Smooth muscle cell of the pulmonary artery (primary cell): ENCODE data around the gene OR7G2. TPM values are rescaled to one million over a fixed set of nuclear protein-coding genes. Genes with fewer than 3 reads are reported as not detected.

ENCODE experiments used
- total RNA-seq: library from RNA; depleted of rRNA; stranded (reverse); fragments of >200 nt; gene quantifications from 2 replicates; pipeline ENCODE4 v1.2.3, GENCODE V29; 2014

The OR7G2 gene
- total RNA-seq: not detected in 2 replicates

DNA sequence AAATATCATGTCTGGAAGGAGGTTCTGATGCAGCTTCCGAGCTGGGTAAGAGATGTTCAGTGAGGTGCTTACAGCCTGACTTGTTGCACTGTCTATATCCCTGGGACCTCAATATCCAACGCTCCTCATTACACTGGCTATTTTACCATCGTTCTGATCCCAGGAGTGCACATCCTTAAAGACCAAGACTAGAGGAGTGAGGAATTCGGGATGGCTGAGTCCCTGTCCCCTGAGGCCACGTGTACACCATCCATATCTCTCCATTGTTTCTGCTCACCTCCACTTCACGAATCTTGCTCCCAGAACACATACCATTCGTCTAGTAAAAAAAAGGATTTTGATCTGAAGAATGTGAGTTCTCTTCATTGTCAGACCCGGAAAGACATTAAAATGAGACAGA, at the start of gene OR7G2:
Gene OR7G2, minus strand, starts transcription at position 101 of the 400 bp plus-strand sequence. CDS start 4,232 bp downstream, outside the sequence.

DNA sequence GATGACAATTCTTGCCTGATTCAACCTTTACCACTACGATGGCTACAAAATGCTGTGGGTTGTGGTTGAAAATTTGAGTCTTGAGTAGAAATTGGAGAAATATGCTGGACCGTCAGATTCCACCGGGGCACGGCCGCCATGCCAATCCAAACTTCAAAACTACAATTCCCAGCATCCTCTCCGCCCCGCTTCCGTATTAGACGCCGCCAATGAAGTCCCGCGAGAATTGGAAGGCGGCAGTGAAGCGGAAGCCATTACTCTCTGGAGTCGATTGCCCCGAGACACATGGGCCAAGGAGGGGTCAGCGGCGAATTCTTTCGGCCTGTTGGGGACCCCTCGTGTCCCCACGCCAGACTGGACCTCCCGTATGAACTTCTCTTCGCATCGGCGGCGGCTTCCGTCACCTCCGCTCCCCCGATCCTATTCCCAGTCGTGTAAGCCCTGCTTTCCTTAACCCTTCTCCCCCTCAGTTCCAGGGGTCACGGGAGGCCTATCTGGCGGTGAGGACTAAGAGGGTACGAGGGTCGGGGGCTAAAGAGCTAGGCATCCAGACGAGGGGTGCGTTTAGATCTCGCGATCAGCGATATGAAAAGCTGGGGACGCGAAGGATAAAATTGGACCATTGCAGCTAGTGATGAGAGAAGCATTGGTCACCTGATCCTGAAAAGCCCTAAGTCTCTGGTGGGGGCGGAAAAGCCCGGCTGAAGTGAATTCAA, 33.0 kb upstream of the OR7G2 start, which contains the start of gene ZNF317:
Gene ZNF317, plus strand, starts transcription at position 239 of the 716 bp plus-strand sequence. CDS start 15,620 bp downstream, outside the sequence.

DNA sequence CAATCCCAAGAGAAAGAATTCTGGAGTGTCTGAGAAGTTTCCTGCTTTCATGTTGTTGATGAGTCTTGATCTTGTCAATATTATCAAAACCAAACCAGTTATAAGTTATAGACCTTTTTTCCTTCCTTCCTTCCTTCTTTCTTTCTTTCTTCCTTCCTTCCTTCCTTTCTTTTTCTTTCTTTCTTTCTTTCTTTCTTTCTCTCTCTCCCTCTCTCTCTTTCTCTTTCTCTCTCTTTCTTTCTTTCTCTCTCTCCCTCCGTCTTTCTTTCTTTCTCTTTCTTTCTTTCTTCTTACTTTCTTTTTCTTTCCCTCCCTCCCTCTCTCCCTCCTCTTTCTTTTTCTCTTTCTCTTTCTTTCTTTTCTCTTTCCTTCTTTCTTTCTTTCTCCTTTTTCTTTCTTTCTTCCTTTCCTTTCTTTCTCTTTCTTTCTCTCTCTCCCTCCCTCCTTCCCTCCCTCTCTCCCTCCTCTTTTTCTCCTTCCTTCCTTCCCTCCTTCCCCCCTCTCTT, 19.7 kb upstream of the OR7G2 start, which contains the start of gene OR7G3:
Gene OR7G3, minus strand, starts transcription at position 51 of the 506 bp plus-strand sequence. Its CDS starts 0 bp downstream, at position 51.

DNA sequence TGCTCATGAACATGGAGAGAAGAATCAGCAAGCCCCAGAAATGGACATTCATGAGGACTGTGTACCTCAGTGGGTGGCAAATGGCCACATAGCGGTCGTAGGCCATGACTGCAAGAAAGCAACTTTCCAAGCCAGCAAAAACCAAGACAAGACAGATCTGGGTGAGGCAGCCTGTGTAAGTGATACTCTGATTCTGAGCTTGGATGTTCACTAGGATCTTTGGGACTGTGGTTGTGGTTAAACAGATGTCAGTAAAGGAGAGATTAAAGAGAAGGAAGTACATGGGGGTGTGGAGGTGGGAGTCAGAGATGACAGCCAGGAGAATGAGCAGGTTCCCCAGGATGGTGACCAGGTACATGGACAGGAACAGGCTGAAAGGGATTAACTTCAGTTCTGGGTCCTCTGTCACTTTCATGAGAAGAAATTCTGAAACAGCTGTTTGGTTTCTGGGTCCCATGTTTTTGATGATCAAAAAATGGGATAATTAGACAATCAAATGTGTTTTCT, 8.1 kb upstream of the OR7G2 start, which contains the start of gene OR7G1:
Gene OR7G1, minus strand, starts transcription at position 457 of the 507 bp plus-strand sequence. Its CDS starts 0 bp downstream, at position 457.

DNA sequence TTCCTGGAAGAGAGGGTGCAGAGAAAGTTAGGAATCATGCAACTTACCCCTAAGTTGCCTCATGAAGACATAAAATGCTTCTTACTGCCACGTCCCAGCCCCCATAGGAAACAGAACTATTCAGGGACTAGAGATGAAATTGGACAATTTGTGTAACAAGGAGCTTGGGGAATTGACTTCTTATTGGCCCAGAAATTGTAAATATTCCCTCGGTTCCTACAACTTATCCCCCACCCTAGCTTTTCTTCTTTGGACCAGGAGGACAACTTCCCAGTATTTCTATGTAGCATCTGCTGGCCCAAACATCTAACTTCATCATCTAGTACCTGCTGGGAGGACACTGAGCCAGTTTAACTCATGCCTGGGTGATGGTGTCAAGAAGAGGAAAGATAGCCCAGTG, 20.5 kb downstream of the OR7G2 start, which contains the start of gene OR1M1:
Gene OR1M1, plus strand, starts transcription at position 301 of the 400 bp plus-strand sequence. CDS start 6,184 bp downstream, outside the sequence.

Other genes with a start within 250 kb of the OR7G2 start
- gene MUC16, start 97.1 kb downstream of the OR7G2 start, total RNA-seq: not detected in 2 replicates
- not detected in 2 replicates for gene OR1M1, start 20.4 kb downstream of the OR7G2 start, total RNA-seq
- not detected in 2 replicates for gene OR7G1, start 8.3 kb upstream of the OR7G2 start, total RNA-seq
- gene OR7G3, start 19.5 kb upstream of the OR7G2 start, total RNA-seq: not detected in 2 replicates
- gene ZNF317, start 32.9 kb upstream of the OR7G2 start, total RNA-seq: 16.1 and 19.0 TPM in 2 replicates
- gene OR7D2, start 71.5 kb upstream of the OR7G2 start, total RNA-seq: not detected in 2 replicates
- gene OR7D4, start 112.1 kb upstream of the OR7G2 start, total RNA-seq: not detected in 2 replicates
- not detected in 2 replicates for gene OR7E24, start 143.5 kb upstream of the OR7G2 start, total RNA-seq
- gene ZNF699, start 202.4 kb upstream of the OR7G2 start, total RNA-seq: 9.1 and 9.6 TPM in 2 replicates
- gene ZNF559, start 216.7 kb upstream of the OR7G2 start, total RNA-seq: 15.0 and 15.6 TPM in 2 replicates